HEK293 (cell line): ENCODE results near the gene PIK3R6.
A peak's percentile ranks its signal among the peaks of the same experiment; 100 is the strongest.

Experiments
- CTCF ChIA-PET: fragments of 350-600 bp; formaldehyde crosslinking; extraction: SDS; loops from one replicate; lab custom pipeline; 2021; ENCODE audit warnings: antibody characterized with exemption; lab: Yijun Ruan, JAX
- POLR2A ChIA-PET: fragments of 300-600 bp; formaldehyde crosslinking; extraction: SDS; loops from one replicate; lab custom pipeline; 2020; ENCODE audit warnings: antibody characterized with exemption, inconsistent platforms; lab: Yijun Ruan, JAX
- H3K27ac ChIP-seq: fragments of 200-500 bp; sonication (Bioruptor generic); 2 replicates; pipeline ENCODE4 v1.5.1; 2014; ENCODE audit warnings: low read depth, low read length, control low read depth, inconsistent platforms; ENCODE audit errors: extremely low read depth
- H3K36me3 ChIP-seq, 2 experiments: fragments of 200-500 bp in 1 of 2; sonication (Bioruptor generic) in 1 of 2; 1 replicate in 1 of 2; 2 replicates in 1 of 2; pipeline ENCODE4 v1.5.1; 2014 to 2017; ENCODE audit warnings: inconsistent platforms in 2 of 2, low read length in 2 of 2; ENCODE audit not compliant: control insufficient read depth in 2 of 2, insufficient read depth in 1 of 2
- H3K4me1 ChIP-seq: fragments of 200-500 bp; sonication (Bioruptor generic); 2 replicates; pipeline ENCODE4 v1.5.1; 2014; ENCODE audit warnings: mild to moderate bottlenecking, low read length, inconsistent platforms; ENCODE audit not compliant: control insufficient read depth, insufficient read depth
- H3K4me3 ChIP-seq: 2 replicates; pipeline ENCODE4 v1.5.1; 2011; ENCODE audit warnings: low read depth, mild to moderate bottlenecking, control low read depth, low read length, moderate library complexity
- H3K9me3 ChIP-seq: fragments of 200-500 bp; sonication (Bioruptor generic); 2 replicates; pipeline ENCODE4 v1.5.1; 2014; ENCODE audit warnings: low read depth, low read length, inconsistent platforms; ENCODE audit not compliant: control insufficient read depth, insufficient read depth
- ATF2 ChIP-seq: fragments of 450-650 bp; formaldehyde crosslinking; IDR thresholded peaks from 2 replicates; pipeline ENCODE4 v1.5.1; 2016; ENCODE audit warnings: missing biosample characterization, missing genetic modification characterization, low read depth
- KLF17 ChIP-seq: fragments of 450-650 bp; formaldehyde crosslinking; IDR thresholded peaks from 2 replicates; pipeline ENCODE4 v1.5.1; 2016; ENCODE audit warnings: missing biosample characterization, missing genetic modification characterization
- MEIS1 ChIP-seq: sonication (generic); formaldehyde crosslinking; IDR thresholded peaks from 2 replicates; pipeline ENCODE4 v1.8.1; 2022; ENCODE audit warnings: missing genetic modification reagents, mild to moderate bottlenecking, borderline replicate concordance
- PRDM10 ChIP-seq: fragments of 450-650 bp; formaldehyde crosslinking; IDR thresholded peaks from 2 replicates; pipeline ENCODE4 v1.5.1; 2016; ENCODE audit warnings: missing biosample characterization, missing genetic modification characterization
- REST ChIP-seq: fragments of 450-650 bp; formaldehyde crosslinking; IDR thresholded peaks from 2 replicates; pipeline ENCODE4 v1.5.1; 2016; ENCODE audit warnings: missing biosample characterization, missing genetic modification characterization
- ZNF10 ChIP-seq: fragments of 450-650 bp; formaldehyde crosslinking; IDR thresholded peaks from 2 replicates; pipeline ENCODE4 v1.5.1; 2017; ENCODE audit warnings: missing biosample characterization, missing genetic modification characterization
- ZNF223 ChIP-seq: fragments of 450-650 bp; formaldehyde crosslinking; IDR thresholded peaks from 2 replicates; pipeline ENCODE4 v1.5.1; 2016; ENCODE audit warnings: missing biosample characterization, missing genetic modification characterization
- ZNF350 ChIP-seq: fragments of 450-650 bp; formaldehyde crosslinking; IDR thresholded peaks from 2 replicates; pipeline ENCODE4 v1.5.0; 2017; ENCODE audit warnings: missing biosample characterization, mild to moderate bottlenecking, missing genetic modification characterization
- ZNF394 ChIP-seq: fragments of 450-650 bp; formaldehyde crosslinking; IDR thresholded peaks from 2 replicates; pipeline ENCODE4 v1.5.1; 2016; ENCODE audit warnings: missing biosample characterization, missing genetic modification characterization, mild to moderate bottlenecking, moderate library complexity, borderline replicate concordance
- ZNF549 ChIP-seq: fragments of 450-650 bp; IDR thresholded peaks from 2 replicates; pipeline ENCODE4 v1.5.1; 2018; ENCODE audit warnings: missing biosample characterization, missing genetic modification characterization, mild to moderate bottlenecking, inconsistent platforms, moderate library complexity
- ZNF623 ChIP-seq: fragments of 450-650 bp; formaldehyde crosslinking; IDR thresholded peaks from 2 replicates; pipeline ENCODE4 v1.5.1; 2016; ENCODE audit warnings: missing biosample characterization, missing genetic modification characterization
- ZSCAN4 ChIP-seq: fragments of 450-650 bp; formaldehyde crosslinking; IDR thresholded peaks from 2 replicates; pipeline ENCODE4 v1.5.1; 2017; ENCODE audit warnings: missing biosample characterization, missing genetic modification characterization

Gene PIK3R6

GRCh38 chr17:8753136-8753975 is 114.1 kb downstream of the PIK3R6 start:
- Histone ChIP-seq H3K36me3 (no peaks in the 10 kb centered on the region), H3K9me3 (no peaks in the 10 kb centered on the region), H3K4me1 (no peaks in the 10 kb centered on the region), H3K27ac (no peak overlapping the region), H3K4me3 (no peak overlapping the region)
- TF ChIP-seq PRDM10 (tag by site-specific recombination) (0 out of 2 replicates have a peak, but pooled peaks have one; percentile 35), REST (tag by site-specific recombination) (peak; percentile 48), ZSCAN4 (tag by site-specific recombination) (no peak), ATF2 (tag by site-specific recombination) (peak; percentile 64), ZNF623 (no peak), ZNF10 (tag by site-specific recombination) (no peak), ZNF350 (tag by site-specific recombination) (no peak), ZNF223 (tag by site-specific recombination) (no peak), ZNF394 (tag by site-specific recombination) (no peak), KLF17 (0 out of 2 replicates have a peak, but pooled peaks have one; percentile 37), MEIS1 (CRISPR knock-in tag) (no peak), ZNF549 (tag by site-specific recombination) (no peak)
- POLR2A ChIA-PET: no interaction called here
- CTCF ChIA-PET: interaction anchor here (0.6 to 1.4 kb wide), 9 partner anchors 12 to 340 kb away, joined by 3 to 7 read pairs (median 3); no protein-coding TSS in a partner anchor
